ENCODE results near the gene ITIH3.

ITIH3 gene

DNA sequence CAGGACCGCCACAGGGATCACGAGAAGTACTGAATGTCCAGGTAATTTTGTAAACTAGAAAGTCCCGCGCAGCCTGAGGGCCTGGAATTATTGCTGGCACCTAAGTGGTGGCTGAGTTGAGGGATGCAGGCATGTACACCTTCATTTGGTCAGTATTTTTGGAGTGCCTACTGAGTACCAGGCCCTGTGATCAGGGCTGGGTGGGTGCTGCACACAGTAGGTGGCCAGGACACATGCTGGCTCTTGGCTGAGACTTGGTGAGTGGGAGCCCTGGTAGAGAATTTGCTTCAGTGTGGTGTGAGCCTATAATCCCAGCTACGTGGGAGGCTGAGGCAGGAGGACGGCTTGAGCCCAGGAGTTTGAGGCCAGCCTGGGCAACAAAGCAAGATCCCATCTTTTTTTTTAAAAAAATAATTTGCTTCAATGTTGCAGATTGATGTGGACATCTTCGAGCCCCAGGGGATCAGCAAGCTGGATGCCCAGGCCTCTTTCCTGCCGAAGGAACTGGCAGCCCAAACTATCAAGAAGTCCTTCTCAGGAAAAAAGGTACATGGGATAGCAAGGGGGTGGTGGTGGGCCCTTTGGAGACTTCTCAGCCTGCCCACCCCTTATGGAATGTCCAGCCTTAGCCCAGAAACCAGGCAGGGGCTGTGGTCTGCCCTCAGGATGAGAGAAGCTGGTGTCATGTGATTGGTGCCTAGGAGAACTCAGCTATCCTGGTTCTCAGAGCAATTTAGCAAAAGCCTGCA, 14.6 kb upstream of the ITIH3 start:
- DNase-seq, result no peak

DNA sequence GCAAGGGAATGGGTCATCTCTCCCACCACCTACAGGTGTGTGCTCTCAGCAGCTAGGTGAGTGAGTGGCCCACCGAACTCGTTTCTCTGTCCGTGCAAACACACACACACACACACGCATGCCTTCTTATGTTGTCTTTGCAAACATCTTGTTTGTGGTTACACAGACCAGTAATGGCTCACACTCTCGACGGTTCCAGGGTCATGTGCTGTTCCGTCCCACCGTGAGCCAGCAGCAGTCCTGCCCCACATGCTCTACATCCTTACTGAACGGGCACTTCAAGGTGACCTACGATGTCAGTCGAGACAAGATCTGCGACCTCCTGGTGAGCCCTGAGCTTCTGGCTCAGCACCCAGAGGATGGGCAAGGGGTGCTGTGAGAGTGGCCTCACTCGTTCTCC, 12.9 kb upstream of the ITIH3 start:
- no peak for DNase-seq

DNA sequence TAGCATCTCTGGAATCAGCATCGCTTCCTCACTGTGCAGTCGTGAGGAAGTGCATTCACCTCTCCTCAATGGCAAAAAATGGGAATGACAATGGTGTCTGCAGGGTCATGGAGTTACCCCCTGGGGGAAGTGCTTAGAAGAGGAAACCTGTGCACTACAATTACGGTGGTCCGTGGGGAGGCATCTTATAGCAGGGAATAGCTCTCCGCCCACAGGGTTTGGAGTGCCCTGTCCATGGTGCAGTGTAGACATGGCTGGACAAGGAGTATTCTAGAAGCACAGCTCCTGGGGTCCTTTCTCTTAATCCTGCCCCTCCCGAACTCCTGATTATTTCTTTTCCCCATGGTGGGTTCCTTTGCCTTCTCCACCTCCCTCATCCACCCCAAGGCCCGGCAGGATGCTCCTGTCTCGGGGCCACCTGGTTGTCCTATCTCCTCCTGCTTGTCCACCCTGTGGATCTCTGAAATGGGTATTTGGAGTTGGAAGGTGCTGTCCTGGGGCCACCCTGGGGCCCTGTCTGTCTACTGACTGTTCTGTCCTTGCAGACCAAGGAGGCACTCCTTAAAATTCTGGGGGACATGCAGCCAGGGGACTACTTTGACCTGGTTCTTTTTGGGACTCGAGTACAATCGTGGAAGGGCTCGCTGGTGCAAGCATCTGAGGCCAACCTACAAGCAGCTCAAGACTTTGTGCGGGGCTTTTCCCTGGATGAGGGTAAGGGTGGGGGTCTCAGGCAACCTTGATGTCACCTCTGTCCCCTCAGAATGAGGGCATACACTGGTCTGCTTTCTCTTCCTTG, 12.0 kb upstream of the ITIH3 start:
- DNase-seq, result no peak

DNA sequence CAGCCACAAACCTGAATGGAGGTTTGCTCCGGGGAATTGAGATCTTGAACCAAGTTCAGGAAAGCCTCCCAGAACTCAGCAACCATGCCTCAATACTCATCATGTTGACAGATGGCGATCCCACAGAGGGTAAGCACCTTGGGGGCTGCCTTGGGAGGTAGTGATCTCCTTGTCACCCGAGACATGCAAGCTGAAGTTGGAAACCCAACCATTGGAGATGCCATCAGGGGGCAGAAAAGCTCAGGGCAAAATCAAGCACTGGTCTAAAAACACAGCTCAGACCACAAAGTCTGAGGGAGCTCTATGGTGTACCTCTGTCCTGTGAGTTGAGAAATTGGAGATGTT, 11.4 kb upstream of the ITIH3 start:
- no peak for DNase-seq

DNA sequence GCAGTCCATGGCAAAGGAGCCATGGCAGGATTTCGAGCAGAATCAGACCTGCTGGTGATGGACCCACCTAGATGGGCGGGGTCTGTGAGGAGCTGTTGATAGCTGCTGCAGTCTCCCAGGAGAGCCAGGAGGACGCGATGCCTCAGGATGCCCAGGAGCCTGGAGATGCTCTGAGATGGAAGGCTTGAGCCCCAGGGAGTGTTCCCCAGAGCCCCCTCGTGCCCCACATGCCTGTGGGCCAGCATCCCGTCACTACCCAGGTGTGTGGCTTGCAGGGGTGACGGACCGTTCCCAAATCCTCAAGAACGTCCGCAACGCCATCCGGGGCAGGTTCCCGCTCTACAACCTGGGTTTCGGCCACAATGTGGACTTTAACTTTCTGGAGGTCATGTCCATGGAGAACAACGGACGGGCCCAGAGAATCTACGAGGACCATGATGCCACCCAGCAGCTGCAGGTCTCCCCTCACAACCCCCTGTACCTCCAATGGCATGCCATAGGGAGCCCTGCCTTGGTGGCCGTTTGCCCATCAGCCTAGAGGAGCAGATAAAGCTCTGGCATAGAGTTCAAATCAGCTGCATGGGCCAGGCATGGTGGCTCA, 10.5 kb upstream of the ITIH3 start:
- DNase-seq, result no peak

DNA sequence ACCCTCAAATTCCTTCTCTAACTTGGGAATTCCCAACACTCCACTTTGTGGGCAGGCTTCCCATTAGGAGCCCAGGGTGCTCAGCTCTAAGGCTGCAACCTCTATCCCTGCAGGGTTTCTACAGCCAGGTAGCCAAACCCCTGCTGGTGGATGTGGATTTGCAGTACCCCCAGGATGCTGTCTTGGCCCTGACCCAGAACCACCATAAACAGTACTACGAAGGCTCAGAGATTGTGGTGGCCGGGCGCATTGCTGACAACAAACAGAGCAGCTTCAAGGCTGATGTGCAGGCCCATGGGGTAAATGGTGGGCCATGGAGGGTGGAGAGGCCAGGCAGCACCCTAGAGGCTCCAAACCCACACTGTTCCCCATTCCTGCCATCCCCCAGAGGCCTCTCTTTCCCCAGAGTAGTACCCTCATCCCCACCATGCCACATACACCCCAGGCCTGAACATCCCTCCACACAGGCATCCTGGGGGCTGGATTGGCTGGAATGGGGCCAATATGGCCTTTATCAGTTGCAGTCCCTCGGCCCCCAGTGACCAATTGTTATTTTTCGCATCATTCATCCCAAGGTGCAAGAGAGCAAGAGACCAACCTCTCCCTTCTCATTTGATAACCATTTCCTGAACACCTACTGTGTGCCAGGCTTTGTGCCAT, 9.5 kb upstream of the ITIH3 start:
- DNase-seq, result no peak

DNA sequence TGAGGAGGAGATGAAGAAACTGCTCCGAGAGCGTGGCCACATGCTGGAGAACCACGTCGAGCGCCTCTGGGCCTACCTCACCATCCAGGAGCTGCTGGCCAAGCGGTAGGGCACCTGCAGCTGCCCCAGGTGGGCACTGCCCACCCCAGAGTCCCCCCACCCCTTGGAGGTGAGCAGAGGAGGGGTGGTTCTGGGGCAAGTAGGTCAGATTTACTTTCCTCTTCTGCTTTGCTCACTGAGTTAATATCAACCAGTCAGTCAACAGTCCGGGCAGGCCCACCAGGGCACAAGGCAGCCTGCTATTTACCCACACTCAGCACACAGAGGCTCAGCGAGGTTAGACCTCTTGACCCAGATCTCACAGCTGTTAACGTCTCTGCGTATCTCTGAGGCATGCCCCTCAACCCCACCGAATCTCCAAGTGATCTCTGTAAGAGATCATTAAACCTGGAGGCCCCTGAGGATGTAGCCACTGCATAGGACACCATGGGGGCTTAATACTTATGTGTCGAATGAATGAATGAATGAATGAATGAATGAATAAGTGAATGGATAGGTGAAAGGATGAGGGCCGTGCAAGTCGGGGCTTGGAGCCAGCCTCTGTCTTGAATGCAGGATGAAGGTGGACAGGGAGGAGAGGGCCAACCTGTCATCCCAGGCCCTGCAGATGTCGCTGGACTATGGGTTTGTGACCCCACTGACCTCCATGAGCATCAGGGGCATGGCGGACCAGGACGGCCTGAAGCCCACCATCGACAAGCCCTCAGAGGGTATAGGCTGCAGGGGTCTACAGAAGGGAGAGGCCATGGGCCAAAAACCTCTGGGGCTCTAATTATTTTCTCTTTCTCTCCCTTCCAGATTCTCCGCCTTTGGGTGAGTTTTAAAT, 8.0 kb upstream of the ITIH3 start:
- no peak for DNase-seq

DNA sequence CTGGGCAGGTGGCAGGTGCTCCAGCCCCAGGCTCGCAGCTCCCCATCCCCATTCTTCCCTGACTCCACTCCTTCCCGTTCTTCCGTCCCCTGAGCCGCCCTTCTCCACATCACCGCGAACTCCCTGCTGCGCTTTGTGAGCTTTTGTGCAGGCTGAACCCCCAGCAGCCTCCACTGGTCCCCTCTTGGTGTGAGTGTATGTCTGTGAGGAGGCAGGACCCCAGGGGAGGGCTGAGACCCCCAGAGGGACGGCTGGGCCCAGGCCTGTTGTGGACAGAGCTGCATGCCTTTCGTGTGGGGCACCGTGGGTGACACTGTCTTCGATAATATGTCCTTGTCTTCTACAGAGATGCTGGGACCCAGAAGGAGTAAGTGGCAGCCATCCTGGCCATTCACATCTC, 7.3 kb upstream of the ITIH3 start:
- DNase-seq, result no peak

DNA sequence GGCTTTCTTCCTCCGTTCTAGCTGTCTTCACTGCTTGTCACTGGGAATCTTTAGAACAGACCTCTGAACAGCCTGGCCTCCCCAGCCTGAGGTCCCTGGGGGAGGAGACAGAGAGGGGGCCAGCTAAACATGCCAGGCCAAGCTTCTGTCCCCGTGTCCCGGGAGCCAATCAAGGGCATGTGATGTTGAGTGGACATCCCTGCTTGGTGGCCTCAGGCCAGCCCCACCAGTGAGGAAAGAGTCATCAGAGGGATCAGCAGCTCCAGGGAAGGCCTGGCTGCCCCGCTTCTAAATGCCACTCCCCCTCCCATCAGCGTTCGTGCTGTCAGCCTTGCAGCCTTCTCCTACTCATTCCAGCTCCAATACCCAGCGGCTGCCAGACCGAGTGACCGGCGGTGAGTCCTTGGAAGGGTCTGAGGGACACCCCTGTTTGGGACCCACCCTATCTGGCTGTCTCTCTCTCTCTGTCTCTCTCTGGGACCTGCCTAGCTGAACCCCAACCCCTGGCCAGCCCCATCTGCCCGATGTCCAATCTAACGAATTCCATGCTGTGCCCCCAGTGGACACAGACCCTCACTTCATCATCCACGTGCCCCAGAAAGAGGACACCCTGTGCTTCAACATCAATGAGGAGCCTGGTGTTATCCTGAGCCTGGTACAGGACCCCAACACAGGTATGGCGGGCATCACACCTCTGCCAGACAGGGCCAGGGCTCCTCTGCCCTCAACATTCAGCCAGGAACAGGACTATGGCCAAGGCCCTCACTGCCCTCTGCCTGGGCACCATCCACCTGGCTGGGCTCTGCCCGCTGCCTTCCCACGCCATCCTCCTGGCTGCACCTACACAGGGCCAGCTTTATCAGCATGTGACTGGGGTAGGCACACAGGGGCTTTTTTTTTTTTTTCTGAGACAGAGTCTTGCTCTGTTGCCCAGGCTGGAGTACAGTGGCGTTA, 6.6 kb upstream of the ITIH3 start:
- DNase-seq, result no peak

DNA sequence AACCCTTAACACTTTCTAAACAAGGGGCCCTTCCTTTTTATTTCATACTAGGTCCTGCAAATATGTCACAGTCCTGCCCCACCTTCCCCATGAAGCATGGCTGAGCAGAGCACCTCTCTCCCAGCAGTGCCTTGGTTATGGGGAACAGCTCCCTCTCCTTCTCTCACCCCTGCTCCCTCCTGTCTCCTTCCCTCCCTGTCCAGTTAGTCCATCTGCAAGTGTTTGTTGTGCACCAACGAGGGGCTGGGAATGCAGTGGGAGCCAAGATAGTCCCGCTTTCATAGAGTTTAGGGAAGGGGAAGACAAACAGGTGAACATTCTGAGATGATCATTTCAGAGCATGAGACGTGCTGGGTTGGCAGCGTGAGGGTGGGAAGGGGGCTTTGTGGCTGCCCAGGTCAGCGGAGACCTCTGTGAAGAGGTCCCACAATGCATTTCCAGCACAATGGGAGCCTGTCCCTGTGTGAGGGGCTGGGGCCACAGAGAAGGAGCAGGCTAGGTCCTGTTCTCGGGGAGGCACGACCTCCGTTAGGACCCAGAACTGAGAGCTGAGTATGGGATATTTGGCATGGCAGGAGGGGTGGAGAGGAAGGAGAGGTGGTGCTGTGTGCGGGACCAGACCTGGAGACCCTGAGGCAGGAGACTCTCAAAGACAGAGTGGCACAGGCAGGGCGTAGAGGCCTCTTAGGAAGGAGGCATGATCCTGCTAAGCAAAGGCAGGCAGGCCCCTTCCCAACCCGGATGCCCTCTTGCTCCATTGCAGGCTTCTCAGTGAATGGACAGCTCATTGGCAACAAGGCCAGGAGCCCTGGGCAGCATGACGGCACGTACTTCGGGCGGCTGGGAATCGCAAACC, 5.5 kb upstream of the ITIH3 start:
- DNase-seq, result no peak

DNA sequence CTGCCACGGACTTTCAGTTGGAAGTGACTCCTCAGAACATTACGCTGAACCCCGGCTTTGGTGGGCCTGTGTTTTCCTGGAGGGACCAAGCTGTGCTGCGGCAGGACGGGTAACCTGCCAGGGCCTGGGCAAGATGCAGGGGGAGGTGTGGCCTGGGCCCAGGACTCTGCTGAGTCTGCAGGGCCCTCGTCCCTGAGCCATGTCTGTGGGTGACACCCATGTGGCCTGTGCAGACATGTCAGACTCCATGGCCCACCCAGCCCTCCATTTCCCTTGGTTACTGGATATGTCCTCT, 4.9 kb upstream of the ITIH3 start:
- no peak for DNase-seq

DNA sequence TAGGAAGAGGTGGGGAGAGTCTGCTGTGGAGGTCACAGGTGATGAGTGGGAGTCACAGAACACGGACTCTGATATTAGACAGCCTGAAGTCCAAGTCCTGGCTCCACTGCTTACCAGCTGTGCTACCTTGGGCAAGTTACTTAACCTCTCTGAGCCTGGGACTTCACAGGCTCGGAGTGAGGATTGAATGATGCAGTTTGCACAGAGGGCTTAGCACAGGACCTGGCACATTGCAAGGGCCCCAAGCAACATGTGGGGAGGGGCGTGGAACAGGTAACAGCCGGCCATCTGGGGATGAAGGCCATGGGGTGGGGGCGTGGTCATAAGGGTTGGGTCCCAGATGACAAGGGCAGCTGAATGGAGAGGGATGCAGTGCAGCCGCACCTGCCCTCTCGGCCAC, 4.3 kb upstream of the ITIH3 start:
- no peak for DNase-seq

DNA sequence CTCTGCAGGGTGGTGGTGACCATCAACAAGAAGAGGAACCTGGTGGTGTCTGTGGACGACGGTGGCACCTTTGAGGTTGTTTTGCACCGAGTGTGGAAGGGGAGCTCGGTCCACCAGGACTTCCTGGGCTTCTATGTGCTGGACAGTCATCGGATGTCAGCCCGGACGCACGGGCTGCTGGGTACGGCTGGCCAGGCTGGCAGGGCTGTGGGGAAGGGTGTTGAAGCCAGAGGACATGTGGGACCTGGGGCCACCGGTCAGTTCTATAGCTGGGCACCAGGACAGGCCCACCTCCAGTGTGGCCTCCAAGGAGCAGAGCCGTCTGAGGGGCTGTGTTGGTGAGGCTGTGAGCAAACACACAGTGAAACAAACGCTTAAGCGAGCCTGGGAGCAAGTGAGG, 3.9 kb upstream of the ITIH3 start:
- DNase-seq, result no peak

DNA sequence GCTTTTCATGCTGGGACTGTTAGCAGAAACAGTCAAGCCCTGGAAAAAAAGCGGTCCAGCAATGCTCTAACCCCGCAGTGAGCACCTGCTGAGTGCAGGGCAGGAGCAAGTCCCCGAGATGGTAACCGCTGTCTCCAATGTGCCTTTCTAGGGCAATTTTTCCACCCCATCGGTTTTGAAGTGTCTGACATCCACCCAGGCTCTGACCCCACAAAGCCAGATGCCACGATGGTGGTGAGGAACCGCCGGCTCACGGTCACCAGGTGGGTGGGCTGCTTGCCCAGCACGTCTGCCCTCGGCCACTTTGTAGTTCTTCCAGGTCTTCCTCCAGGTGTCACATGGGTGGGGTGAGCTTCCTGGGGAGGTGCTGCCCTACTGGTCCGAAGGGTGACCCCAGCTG, 3.2 kb upstream of the ITIH3 start:
- DNase-seq, result no peak

DNA sequence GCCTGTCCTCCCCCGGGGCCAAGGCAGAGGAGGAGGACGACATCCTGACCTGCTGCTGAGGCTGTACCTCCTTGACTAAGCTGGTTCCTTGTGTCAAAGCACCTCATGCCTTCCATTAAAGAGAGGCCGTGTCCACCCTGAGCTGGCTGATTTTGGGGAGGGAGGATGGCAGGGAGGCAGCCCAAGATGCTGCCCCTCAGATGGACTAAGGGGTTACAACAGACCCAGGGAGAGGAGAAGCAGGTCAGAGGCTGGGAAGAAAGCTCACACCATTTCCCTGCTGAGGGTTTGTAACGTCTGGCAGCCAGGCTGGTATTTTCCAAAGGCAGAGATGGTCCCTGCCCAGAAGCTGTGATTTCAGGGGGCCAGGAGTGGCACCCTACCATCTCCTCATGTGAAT, 2.7 kb upstream of the ITIH3 start:
- no peak for DNase-seq

DNA sequence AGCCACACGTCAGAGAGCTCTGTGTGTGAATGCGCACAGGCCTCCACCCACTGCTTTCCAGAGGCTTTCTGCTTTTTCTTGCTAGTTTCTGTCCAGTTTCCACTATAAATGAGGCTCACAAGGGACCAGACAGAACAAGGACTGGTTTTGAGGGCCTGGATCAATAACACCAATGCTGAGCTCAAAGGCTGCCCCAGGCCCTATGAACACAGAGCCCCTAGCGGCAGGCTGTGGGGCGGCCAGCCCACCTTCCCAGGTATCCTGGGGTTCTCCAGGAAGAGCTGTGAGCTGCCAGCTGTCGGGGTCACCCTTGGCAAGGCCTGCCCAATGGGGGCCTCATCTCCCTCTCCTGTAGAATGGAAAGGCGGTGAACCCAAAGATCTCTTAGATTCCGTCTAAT, 2.2 kb upstream of the ITIH3 start:
- DNase-seq, result no peak

DNA sequence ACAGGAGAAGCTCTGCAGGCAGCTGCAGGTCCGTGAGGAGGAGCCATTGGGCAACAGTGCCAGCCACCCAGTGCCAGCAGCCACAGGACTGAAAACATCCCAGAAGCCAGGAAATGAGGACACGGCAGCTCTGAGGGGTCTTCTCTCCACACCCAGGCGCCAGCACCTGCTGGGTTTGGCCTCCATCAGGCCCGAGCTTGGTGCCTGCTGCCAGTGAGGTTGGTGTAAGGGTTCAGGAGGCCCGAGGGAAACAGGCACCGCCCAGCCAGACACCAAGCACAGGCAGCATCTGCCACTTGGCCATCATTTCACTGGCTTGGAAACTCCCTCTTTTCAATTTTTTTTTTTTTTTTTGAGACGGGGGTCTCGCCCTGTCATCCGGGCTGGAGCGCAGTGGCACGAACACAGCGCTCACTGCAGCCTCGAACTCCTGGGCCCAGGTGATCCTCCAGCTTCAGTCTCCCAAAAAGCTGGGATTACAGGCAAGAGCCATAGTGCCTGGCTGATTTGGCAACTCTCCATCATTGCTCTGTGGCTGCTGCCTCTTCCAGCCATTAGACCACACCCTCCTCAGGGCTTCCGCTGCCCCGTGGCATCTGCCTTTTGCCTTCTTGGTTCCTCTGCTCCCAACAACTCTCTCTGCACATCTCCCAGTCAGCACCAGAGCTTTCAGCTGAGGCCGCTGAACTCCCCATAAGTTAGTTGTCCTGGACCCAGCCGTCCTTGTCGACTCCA, 1.5 kb upstream of the ITIH3 start:
- no peak for DNase-seq

DNA sequence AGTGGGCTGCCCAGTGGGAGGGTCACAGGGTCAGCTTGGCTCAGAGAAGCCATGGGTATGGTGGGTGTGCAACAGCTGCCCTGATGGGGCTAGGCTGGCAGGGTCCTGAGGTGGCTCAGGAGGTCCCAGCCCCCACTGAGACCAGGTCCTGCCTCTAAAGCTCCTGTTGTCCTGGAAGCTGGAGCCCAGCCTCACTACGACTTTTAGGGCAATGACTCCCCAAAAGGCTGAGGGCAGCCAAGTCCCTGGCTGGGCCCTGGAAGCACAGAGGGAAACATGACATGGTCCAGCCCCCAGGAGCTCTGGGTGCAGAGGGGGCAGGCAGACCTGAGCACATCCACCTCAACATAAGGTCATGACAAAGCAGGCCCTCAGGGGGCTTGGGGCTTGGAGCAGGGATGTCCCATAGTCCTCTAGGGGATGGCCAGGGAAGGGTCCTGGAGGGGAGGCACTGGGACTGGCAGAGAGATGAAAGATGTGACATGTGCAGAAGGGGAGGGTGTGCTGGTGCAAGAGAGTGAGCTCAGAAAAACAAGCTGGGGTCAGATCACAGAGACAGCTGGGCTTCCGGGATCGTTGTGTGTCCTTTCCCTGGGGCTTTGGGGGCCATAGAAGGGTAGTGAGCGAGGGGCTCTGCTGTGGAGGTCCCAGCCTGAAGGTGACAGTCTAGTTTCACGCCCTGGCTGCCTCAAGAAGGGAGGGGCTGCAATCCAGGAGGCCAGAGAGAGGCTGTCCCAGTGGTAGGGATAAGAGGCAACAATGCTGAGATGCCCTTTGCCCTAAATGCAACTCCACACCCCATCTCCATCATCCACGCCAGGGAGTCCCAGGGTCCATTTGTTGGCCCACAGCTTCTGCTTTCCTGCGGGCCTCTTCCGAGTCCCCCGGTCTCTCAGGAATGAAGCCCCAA, 639 bp upstream of the ITIH3 start:
- no peak for DNase-seq
